MM.1S (cell line): ENCODE results near the gene ARFIP1.

ENCODE experiments used
- EZH2 ChIP-seq: fragments of 300-600 bp; sonication (generic); optimal IDR thresholded peaks from 2 replicates; pipeline ENCODE3; 2017; ENCODE audit warnings: low read depth, mild to moderate bottlenecking, antibody characterized with exemption, low read length, mixed read lengths
- EZH2phosphoT487 ChIP-seq: fragments of 300-600 bp; sonication (generic); IDR thresholded peaks from 2 replicates; pipeline ENCODE4 v1.6.1; 2018; ENCODE audit warnings: antibody characterized with exemption, low read length
- TF ChIP-seq, protein P1 (sequence below): fragments of 300-600 bp; sonication (generic); IDR thresholded peaks from 2 replicates; pipeline ENCODE4 v1.5.1; 2016; ENCODE audit warnings: antibody characterized with exemption, low read length, mixed read lengths

GRCh38 chr4:152935143-152935542 is 155.4 kb downstream of the ARFIP1 start:
- TF ChIP-seq, protein P1, sequence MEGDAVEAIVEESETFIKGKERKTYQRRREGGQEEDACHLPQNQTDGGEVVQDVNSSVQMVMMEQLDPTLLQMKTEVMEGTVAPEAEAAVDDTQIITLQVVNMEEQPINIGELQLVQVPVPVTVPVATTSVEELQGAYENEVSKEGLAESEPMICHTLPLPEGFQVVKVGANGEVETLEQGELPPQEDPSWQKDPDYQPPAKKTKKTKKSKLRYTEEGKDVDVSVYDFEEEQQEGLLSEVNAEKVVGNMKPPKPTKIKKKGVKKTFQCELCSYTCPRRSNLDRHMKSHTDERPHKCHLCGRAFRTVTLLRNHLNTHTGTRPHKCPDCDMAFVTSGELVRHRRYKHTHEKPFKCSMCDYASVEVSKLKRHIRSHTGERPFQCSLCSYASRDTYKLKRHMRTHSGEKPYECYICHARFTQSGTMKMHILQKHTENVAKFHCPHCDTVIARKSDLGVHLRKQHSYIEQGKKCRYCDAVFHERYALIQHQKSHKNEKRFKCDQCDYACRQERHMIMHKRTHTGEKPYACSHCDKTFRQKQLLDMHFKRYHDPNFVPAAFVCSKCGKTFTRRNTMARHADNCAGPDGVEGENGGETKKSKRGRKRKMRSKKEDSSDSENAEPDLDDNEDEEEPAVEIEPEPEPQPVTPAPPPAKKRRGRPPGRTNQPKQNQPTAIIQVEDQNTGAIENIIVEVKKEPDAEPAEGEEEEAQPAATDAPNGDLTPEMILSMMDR = peak; percentile 44
- TF ChIP-seq EZH2 = no peak
- no peak for TF ChIP-seq EZH2phosphoT487
